Hematopoietic multipotent progenitor cell (in vitro differentiated cells): Measurements from ENCODE around the gene SAMD8. TPM values are rescaled to one million over a fixed set of nuclear protein-coding genes. Genes with fewer than 3 reads are reported as not detected.
"Not testable (repeated sequence)": the region's sequence is repeated elsewhere in the genome, so short reads cannot be mapped to it uniquely, and the experiment has no call there.

Experiments
- DNase-seq, 3 donors: peaks; one replicate each; pipeline ENCODE4 v3.0.0-alpha.2; 2011 to 2015; ENCODE audit warnings: low read depth in 2 of 3, low spot score in 2 of 3
- total RNA-seq: library from RNA; depleted of rRNA; stranded (reverse); fragments of >200 nt; gene quantifications from one replicate; pipeline ENCODE4 v1.2.3, GENCODE V29; 2012

SAMD8 gene
- total RNA-seq, 1 donor = 13.2 TPM

GRCh38 chr10:75189266-75190096 lies 78.0 kb downstream of the SAMD8 start:
- DNase-seq = no peak

- no peak for DNase-seq
Observed at GRCh38 chr10:75191821-75192568, 80.5 kb downstream of the SAMD8 start.

GRCh38 chr10:75194625-75195024 lies 83.2 kb downstream of the SAMD8 start:
- DNase-seq = not testable (repeated sequence)

DNA sequence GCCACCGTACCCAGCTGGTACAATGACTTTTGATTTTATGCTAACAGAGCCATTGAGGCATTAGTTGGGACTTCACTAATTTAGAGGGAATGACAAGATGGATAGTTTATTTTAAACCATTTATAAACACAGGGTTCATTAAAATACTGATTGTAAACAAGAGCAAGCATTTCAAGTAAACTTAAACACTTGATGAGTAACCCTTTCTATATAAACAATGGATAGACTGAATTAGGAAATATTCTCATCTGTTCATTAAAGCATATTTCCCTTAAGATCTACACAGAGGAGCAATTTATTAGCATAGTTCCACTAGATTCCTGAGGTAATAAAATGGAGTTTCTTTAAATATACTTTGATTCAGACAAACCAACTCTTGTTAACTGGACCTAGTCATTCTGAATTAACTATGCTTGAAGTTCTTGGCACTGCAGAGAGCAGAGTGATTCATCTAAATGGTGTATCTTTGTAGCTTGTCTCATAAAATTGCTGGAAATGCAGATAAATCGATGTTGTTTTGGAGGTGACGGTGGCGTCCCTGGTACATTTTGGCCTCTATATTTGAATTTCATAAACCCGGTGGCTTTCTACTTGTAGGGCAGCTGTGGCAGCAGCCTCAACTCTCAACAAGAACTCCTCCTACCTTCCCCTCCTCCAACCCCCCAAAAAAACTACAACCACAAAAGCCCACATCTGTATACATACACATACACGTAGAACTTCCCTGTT lies 83.7 kb downstream of the SAMD8 start:
- DNase-seq = no peak

DNA sequence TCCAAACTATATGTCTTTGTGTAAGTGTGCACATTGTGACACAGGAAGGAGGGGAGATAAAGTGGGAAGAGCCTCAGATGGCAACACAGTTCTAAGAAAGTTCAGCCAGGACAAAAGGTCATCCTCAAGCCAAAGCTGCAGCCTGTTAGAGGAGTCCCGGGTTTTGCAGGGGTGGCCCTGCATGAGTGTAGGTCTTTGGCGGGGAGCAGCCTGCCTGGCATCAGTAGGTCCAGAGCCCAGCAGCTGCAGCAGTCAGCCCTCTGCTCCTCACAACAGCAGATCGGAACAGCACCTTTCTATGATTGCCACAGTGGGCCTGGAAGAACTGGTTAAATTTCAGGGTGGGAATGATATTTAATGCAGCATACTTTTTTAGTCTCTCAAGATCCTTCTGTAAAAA lies 85.6 kb downstream of the SAMD8 start:
- DNase-seq = no peak

DNA sequence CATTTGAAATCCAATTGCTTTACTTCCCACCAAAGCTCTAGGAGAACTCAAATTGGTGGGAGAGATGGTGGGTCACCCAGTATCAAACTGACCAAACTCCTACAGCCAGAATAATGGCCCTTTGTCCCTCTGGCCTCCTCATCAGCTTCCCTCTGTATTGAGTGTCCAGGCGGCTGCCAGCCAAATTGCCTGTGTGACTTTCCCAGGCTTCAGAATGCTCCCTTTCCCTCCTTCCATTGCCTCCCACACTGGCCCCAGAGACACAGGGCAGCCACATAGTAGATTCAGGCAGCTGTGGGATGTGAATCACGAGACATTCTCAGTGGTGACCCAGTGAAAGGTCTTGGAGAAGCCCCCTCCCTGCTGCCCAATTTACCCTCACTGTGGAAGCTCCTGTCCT lies 86.5 kb downstream of the SAMD8 start:
- DNase-seq = no peak

- not testable (repeated sequence) for DNase-seq
Observed at GRCh38 chr10:75199949-75200348, 88.5 kb downstream of the SAMD8 start.

DNA sequence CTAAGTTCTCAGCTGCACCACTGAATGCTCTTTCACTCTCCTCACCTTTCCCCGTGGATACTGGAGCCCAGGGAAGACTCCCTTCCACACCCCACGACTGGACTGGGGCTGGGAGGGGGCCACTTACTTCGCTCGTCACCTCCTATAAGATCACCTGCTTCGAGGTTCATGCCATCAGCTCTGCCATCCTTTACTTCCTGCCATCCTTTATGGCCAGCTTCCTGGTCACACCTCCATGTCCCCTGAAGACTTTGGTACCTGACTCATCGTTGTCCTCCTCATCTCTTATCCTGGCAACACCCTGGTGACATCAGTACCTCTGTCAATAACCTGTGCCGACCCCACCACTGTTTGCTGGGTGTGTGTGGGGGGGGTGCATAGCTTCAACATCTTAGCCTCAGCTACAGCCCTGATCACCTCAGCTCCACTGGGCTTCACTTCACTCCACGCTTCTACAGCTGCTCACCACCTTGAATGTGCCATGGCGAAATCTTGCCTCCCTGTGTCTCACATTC lies 90.4 kb downstream of the SAMD8 start:
- no peak for DNase-seq

DNA sequence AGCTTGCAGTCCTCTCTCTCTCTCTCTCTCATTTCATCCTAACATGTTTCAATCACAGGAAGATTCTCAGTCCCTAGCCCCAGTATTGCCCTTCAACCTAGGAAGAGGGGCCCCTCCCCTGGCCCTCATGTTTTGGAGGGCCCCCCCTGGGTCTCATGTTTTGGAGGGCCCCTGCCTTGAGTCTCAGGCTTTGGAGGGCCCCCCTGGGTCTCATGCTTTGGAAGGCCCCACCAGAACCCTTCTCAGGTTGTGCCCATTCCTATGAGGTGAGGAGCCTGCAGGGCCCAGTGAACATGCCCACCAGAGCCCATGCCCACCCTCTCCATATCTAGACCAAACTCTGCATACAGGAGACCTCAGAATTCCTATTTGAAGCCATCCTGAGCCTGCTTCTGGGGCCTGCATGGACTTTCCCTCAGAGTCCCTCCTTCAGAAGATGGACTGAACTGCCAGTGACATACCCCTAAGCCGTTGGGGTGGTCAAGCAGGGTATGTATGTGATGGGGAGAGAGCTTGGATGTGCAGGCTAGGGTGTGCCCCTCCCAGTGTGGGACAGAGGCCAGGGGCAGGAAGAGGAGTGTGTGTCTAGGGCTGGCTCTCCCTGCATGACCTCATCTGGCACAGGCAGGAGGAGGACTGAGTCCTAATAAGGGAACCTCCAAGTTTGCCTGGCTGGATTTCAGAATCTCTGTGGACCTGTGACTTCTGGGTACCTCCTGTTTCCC lies 91.0 kb downstream of the SAMD8 start:
- no peak for DNase-seq

GRCh38 chr10:75203046-75203620 lies 91.7 kb downstream of the SAMD8 start:
- not testable (repeated sequence) for DNase-seq

GRCh38 chr10:75203724-75204123 lies 92.3 kb downstream of the SAMD8 start:
- no peak for DNase-seq

DNA sequence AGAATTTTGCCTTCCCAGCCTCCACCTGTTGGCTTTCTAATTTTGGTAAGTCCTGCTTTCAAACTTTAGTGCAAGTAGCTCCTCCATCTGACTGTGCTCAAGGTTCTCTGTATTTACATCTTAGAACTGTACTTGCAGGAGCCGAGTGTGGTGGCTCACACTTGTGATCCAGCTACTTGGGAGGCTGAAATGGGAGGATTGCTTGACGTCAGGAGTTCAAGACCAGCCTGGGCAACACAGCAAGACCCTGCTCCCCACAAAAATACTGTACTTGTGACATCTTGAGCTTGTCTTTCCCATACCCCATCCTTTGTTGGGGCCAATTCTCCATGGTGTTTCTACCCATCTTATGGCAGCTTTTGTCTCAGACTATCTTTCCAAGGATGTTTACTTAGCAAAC lies 94.5 kb downstream of the SAMD8 start:
- DNase-seq = no peak

GRCh38 chr10:75206638-75207037 lies 95.2 kb downstream of the SAMD8 start:
- DNase-seq = not testable (repeated sequence)

DNA sequence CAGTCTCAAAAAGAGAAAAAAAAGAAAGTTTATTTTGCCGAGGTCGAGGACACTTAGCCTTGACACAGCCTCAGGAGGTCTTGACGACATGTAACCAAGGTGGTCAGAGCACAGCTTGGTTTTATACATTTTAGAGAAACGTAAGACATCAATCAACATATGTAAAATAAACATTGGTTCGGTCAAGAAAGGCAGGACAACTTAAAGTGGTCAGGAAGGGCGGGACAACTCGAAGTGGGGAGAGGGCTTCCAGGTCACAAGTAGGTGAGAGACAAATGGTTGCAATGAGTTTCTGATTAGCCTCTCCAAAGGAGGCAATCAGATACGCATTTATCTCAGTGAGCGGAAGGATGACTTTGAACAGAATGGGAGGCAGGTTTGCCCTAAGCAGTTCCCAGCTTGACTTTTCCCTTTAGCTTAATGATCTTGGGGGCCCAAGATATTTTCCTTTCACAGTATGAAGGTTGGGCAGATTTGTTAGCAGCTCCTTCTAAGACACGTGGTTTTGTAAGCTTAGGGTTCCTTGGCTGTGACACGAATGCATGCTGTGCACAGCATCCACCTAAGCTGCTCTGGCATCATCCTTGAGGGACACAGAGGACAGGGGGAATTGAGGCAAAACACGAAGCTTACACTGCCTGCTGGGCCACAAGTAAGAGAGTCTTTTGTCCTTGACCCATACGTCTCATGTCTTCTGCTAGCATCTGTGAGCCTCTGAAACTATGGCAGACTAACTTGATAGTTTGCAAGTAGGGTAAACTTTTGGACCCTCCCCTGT lies 95.8 kb downstream of the SAMD8 start:
- no peak for DNase-seq

DNA sequence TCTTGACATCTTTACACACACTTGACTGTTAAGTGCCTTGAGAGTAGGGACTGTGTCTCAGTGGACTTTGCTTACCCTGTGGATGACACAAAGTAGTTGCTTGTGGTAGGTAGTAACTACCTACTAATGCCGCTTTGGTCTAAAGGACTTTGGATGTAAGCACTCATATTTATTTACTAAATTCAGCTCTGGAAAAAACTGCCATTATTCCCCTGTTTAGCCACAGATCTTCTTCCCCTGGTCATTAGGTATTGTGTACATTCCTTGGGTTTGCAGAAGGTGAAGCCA lies 96.3 kb downstream of the SAMD8 start:
- no peak for DNase-seq

DNA sequence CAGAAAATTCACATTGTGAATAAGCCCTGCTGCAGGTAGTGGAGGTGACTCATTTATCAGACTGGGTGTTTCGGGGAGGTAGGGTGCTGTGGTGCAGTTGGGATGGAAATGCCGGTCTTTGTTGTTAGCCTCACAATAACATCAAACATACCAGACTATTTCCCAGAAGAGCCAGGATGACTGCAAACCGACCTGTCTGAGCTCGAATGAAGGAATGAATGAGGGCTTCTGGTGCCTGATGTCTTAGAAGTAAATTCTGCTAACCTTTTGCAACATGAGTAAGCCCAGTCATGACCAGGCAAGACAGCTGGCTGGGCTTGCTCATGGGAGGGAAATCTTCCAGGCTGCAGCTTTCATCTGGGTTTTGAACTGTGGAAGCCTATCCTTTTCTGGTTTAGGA lies 96.7 kb downstream of the SAMD8 start:
- DNase-seq = no peak

GRCh38 chr10:75209086-75209920 lies 97.8 kb downstream of the SAMD8 start:
- DNase-seq = no peak

GRCh38 chr10:75209921-75210281 lies 98.4 kb downstream of the SAMD8 start:
- peak in 2 of 3 donors; percentile 73 to 83 for DNase-seq
